K562 (cell line): ENCODE results near the gene DAW1. TPM values are rescaled to one million over a fixed set of nuclear protein-coding genes. Genes with fewer than 3 reads are reported as not detected.

Experiments used
- CC2D1A ChIP-seq: fragments of 450-650 bp; IDR thresholded peaks from 2 replicates; pipeline ENCODE4 v1.6.1; 2017; ENCODE audit warnings: mild to moderate bottlenecking
- MCM5 ChIP-seq: fragments of 450-650 bp; IDR thresholded peaks from 2 replicates; pipeline ENCODE4 v1.6.1; 2016; ENCODE audit warnings: low read depth
- polyA plus RNA-seq, 8 experiments: library from polyadenylated mRNA; depleted of rRNA in 4 of 8; stranded (reverse) in 5 of 8; unstranded in 3 of 8; fragments of >200 nt; fragmentation: Nextera tagmentation in 2 of 8; fragmentation: Illumina TruSeq in 1 of 8; extraction: Ambion mirVana in 2 of 8; extraction: Trizol in 1 of 8; gene quantifications; 2 replicates each; pipeline versions ENCODE4 v1.2.1 to v1.2.3, GENCODE V29; 2011 to 2014; ENCODE audit warnings: inconsistent platforms in 1 of 8, missing spikeins in 1 of 8
- total RNA-seq, 7 experiments: library from RNA; depleted of rRNA in 6 of 7; stranded (reverse); fragments of >200 nt in 6 of 7; fragmentation: Illumina TruSeq in 2 of 7; extraction: Trizol in 2 of 7; gene quantifications; 2 replicates each; pipeline versions ENCODE4 v1.2.1 to v1.2.3, GENCODE V29; 2011 to 2021; ENCODE audit warnings: low replicate concordance in 1 of 7
- TF ChIP-seq, protein P1 (sequence below): fragments of 450-650 bp; IDR thresholded peaks from 2 replicates; pipeline ENCODE4 v1.6.1; 2016; ENCODE audit warnings: mild to moderate bottlenecking, moderate library complexity
- TF ChIP-seq, protein P2 (sequence below): sonication (generic); formaldehyde crosslinking; IDR thresholded peaks from 2 replicates; pipeline ENCODE4 v1.8.0; 2022; ENCODE audit warnings: mild to moderate bottlenecking, missing genetic modification reagents
- TF ChIP-seq, protein P3 (sequence below): sonication (generic); formaldehyde crosslinking; IDR thresholded peaks from 2 replicates; pipeline ENCODE4 v1.8.0; 2022; ENCODE audit warnings: mild to moderate bottlenecking, missing genetic modification reagents

DAW1 gene
- total and polyA plus RNA-seq, 9 of the 15 experiments (the other 6 are each of a cell fraction or from before 2014, with no cell fraction given): not detected

DNA sequence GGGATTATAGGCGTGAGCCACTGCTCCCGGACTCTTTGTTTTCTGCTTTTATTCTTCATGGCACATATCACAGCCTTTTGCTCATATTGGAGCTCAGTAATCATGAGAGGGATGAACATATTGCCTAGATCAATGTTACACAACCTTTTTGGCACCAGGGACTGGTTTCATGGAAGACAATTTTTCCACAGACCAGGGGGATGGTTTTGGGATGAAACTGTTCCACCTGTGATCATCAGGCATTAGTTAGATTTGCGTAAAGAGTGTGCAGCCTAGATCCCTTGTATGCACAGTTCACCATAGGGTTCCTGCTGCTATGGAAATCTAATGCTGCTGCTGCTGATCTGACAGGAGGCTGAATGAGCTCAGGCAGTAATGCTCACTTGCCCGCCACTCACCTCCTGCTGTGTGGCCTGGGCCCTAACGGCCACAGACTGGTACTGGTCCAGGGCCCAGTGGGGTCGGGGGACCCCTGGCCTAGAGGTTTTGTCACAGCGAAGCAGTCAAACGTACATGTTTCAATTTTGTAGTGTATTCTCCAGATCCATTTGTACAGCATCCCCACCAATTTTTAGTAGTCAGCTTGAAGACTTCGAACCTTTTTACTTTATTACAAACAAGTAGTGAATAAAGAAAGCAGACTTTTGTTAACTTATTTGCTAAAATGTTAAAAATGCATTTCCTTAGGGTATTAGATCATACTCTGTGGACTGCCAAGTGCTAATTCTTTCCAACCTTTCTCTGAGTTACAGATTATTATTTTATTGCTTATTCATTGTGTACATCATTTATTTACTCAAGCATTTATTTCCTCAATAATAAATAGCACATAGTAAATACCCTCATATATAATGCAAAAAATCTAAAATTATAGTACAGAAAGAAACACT is 6.2 kb downstream of the DAW1 start (continued):
- TF ChIP-seq, protein P1, sequence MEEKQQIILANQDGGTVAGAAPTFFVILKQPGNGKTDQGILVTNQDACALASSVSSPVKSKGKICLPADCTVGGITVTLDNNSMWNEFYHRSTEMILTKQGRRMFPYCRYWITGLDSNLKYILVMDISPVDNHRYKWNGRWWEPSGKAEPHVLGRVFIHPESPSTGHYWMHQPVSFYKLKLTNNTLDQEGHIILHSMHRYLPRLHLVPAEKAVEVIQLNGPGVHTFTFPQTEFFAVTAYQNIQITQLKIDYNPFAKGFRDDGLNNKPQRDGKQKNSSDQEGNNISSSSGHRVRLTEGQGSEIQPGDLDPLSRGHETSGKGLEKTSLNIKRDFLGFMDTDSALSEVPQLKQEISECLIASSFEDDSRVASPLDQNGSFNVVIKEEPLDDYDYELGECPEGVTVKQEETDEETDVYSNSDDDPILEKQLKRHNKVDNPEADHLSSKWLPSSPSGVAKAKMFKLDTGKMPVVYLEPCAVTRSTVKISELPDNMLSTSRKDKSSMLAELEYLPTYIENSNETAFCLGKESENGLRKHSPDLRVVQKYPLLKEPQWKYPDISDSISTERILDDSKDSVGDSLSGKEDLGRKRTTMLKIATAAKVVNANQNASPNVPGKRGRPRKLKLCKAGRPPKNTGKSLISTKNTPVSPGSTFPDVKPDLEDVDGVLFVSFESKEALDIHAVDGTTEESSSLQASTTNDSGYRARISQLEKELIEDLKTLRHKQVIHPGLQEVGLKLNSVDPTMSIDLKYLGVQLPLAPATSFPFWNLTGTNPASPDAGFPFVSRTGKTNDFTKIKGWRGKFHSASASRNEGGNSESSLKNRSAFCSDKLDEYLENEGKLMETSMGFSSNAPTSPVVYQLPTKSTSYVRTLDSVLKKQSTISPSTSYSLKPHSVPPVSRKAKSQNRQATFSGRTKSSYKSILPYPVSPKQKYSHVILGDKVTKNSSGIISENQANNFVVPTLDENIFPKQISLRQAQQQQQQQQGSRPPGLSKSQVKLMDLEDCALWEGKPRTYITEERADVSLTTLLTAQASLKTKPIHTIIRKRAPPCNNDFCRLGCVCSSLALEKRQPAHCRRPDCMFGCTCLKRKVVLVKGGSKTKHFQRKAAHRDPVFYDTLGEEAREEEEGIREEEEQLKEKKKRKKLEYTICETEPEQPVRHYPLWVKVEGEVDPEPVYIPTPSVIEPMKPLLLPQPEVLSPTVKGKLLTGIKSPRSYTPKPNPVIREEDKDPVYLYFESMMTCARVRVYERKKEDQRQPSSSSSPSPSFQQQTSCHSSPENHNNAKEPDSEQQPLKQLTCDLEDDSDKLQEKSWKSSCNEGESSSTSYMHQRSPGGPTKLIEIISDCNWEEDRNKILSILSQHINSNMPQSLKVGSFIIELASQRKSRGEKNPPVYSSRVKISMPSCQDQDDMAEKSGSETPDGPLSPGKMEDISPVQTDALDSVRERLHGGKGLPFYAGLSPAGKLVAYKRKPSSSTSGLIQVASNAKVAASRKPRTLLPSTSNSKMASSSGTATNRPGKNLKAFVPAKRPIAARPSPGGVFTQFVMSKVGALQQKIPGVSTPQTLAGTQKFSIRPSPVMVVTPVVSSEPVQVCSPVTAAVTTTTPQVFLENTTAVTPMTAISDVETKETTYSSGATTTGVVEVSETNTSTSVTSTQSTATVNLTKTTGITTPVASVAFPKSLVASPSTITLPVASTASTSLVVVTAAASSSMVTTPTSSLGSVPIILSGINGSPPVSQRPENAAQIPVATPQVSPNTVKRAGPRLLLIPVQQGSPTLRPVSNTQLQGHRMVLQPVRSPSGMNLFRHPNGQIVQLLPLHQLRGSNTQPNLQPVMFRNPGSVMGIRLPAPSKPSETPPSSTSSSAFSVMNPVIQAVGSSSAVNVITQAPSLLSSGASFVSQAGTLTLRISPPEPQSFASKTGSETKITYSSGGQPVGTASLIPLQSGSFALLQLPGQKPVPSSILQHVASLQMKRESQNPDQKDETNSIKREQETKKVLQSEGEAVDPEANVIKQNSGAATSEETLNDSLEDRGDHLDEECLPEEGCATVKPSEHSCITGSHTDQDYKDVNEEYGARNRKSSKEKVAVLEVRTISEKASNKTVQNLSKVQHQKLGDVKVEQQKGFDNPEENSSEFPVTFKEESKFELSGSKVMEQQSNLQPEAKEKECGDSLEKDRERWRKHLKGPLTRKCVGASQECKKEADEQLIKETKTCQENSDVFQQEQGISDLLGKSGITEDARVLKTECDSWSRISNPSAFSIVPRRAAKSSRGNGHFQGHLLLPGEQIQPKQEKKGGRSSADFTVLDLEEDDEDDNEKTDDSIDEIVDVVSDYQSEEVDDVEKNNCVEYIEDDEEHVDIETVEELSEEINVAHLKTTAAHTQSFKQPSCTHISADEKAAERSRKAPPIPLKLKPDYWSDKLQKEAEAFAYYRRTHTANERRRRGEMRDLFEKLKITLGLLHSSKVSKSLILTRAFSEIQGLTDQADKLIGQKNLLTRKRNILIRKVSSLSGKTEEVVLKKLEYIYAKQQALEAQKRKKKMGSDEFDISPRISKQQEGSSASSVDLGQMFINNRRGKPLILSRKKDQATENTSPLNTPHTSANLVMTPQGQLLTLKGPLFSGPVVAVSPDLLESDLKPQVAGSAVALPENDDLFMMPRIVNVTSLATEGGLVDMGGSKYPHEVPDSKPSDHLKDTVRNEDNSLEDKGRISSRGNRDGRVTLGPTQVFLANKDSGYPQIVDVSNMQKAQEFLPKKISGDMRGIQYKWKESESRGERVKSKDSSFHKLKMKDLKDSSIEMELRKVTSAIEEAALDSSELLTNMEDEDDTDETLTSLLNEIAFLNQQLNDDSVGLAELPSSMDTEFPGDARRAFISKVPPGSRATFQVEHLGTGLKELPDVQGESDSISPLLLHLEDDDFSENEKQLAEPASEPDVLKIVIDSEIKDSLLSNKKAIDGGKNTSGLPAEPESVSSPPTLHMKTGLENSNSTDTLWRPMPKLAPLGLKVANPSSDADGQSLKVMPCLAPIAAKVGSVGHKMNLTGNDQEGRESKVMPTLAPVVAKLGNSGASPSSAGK: no peak
- TF ChIP-seq CC2D1A (no peak), MCM5 (no peak)
- TF ChIP-seq, protein P2, sequence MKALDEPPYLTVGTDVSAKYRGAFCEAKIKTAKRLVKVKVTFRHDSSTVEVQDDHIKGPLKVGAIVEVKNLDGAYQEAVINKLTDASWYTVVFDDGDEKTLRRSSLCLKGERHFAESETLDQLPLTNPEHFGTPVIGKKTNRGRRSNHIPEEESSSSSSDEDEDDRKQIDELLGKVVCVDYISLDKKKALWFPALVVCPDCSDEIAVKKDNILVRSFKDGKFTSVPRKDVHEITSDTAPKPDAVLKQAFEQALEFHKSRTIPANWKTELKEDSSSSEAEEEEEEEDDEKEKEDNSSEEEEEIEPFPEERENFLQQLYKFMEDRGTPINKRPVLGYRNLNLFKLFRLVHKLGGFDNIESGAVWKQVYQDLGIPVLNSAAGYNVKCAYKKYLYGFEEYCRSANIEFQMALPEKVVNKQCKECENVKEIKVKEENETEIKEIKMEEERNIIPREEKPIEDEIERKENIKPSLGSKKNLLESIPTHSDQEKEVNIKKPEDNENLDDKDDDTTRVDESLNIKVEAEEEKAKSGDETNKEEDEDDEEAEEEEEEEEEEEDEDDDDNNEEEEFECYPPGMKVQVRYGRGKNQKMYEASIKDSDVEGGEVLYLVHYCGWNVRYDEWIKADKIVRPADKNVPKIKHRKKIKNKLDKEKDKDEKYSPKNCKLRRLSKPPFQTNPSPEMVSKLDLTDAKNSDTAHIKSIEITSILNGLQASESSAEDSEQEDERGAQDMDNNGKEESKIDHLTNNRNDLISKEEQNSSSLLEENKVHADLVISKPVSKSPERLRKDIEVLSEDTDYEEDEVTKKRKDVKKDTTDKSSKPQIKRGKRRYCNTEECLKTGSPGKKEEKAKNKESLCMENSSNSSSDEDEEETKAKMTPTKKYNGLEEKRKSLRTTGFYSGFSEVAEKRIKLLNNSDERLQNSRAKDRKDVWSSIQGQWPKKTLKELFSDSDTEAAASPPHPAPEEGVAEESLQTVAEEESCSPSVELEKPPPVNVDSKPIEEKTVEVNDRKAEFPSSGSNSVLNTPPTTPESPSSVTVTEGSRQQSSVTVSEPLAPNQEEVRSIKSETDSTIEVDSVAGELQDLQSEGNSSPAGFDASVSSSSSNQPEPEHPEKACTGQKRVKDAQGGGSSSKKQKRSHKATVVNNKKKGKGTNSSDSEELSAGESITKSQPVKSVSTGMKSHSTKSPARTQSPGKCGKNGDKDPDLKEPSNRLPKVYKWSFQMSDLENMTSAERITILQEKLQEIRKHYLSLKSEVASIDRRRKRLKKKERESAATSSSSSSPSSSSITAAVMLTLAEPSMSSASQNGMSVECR: no peak
- TF ChIP-seq, protein P3, sequence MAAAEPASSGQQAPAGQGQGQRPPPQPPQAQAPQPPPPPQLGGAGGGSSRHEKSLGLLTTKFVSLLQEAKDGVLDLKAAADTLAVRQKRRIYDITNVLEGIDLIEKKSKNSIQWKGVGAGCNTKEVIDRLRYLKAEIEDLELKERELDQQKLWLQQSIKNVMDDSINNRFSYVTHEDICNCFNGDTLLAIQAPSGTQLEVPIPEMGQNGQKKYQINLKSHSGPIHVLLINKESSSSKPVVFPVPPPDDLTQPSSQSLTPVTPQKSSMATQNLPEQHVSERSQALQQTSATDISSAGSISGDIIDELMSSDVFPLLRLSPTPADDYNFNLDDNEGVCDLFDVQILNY: no peak
